Fibroblast of skin of left biceps (primary cell): ENCODE data around the gene AFAP1L2.

ENCODE experiments used
- DNase-seq, 2 experiments: peaks; one replicate each; pipeline ENCODE4 v3.0.0-alpha.2; 2013; ENCODE audit warnings: low read depth in 2 of 2

Gene AFAP1L2

DNA sequence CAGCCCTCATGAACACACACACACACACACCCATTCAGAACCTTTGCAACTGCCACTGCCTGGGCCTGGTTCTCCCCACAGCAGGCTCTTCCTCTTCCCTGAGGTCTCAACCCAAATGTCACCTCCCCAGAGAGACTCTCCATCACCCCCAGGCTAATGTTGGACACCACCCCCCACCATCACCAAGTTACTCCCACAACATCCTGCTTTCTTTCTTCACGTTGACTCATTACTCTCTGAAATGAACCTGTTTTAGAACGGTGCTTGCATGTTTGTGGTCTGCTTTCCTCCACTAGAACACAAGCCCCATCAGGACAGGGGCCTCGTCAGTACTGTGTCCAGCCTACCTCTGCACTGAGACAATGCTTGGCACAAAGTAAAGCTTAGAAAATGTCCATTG is 16.0 kb downstream of the AFAP1L2 start:
- DNase-seq = no peak

DNA sequence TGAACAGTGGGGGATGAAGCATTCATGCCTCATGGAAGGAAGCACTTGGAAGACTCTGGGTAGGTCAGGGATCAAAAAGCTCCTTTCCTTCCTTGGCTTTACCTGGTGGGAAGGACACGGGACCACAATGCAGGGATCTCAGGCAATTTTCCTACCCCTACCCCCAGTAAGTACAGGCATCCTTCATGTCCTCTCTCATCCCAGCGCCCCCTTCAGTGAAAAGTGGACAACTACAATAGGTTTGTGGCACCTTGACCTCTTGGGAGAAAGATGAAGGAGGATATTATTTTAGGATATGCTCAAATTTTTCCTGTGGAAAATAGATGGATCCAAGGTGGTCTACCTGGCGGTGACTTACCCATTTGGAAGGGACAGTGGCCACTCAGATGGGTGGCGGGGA is 16.5 kb downstream of the AFAP1L2 start:
- DNase-seq = no peak

DNA sequence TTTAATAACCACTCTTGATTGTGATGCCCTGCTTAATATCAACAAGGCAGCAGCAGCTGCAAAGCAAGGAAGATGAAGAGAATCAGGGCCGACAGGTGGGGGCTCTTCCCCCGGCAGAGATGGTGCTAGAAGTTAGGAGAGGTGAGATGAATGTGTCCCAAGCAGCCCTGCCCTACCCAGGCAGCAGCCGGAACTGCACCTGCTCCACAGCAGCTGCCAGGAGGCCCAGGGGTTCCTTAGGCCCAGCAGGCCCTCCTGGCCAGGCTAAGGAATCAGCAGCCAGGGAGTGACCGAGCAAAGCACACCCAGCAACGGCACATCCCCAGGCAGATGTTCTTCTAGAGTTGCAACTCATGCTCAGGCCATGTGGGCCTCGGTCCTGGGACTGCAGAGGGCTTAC is 17.9 kb downstream of the AFAP1L2 start:
- DNase-seq = no peak

DNA sequence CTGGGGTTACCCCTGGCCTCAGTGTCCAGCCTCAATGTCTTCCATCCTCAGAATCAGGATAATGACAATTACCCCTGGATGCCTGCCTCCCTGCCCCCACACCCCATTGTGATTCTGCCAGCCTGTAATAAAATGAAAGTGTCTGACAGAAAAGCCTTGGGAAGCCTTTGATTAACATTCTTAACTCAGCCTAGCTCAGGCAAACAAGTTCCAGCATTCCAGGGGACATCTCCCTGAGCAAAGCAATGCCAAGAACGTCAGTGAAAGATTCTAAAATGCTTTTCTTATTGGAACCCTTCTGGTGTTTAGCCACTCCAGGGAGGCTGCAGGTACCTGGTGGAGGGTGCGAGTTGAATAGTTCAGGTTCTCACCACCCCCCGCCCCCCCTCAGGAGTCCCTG is 18.7 kb downstream of the AFAP1L2 start:
- no peak for DNase-seq

DNA sequence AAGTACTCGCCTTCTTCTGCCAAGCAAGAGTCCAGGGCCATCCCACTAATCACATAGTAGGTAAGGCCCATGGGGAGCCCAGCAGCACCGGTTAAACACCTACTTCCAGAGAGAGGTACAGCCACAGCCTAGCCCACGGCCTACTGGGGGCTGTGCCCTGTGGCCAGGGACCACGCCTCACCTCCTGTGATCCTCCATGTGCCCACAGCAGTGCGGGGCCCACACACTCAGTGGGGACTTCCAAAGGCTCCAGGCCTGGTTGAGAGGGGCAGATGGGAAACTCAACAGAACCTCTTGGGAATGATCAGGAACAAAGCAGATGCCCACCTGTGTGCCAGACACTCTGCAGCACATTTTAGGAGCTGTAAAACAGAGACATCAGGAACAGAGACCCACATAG is 19.7 kb downstream of the AFAP1L2 start:
- DNase-seq = no peak

DNA sequence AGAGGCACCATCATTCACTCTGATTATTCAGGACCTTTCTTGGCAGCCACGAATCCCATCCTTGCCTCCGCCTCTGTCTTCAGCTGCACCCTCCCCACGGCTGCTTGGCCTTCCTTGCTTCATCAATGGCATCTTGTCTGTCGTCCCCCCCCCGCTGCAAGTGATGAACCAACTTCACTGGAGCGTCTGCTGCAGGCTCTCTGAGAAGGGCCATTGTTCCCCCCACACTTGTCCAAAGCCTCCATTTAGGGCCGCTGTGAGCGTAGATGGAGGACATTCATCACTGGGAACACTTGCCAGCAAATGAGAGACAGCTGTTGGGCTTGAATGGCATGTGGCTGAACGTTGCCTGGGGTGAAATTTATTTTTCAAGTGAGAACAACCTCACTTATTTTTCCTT is 20.1 kb downstream of the AFAP1L2 start:
- no peak for DNase-seq

DNA sequence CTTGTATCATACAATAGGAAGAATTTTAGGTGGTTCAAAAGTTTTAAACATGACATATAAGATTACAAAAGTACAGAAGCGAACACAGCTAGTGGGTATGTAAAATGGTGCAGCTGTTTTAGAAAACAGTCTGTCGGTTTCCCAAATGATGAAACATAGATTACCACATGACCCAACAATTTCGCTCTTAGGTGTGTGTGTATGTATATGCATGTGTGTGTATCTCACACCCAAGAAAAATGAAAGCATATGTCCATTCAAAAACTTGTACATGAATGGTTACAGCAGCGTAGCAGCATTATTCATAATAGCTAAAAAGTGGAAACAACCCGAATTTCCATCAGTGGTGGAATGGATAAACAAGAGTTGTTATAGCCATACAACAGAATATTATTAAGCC is 23.5 kb downstream of the AFAP1L2 start:
- DNase-seq = no peak

DNA sequence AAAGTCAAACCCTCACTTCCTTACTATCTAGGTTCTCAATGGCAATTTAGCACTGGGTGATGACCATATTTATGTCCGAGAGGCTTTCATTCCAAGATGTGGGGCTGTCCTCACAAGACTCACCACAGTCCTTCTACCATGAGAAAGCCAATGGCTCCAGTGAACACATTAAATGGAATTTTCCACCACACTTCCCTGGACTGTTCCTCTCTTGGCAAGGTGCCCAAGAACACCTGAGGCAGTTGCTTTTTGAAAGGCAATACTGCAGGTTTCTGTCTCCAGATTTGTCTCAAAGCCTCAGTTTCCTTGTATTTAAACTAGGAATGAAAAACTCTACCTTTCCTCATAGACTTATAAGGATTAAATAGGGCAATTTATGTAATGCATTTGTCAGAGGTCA is 24.2 kb downstream of the AFAP1L2 start:
- DNase-seq = no peak

DNA sequence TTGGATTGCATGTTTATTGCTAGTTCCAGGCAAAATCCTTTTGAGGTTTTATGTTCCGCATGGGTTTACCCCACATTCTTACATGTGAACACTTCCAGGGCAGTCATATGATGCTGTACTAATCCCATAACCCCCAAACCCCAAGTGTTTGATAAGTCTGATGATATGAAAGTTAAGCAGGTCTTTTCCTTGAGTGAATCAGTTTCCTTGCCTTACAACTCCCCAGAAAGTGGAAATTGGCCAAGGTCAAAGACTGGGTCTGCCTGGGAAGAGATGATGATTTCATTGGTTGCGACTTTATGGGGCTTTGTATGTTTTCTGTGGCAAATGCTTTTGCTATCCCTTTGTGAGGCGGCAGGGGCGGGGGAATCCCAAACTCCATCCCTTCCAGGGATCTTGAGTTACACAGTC is 24.7 kb downstream of the AFAP1L2 start:
- DNase-seq = no peak

DNA sequence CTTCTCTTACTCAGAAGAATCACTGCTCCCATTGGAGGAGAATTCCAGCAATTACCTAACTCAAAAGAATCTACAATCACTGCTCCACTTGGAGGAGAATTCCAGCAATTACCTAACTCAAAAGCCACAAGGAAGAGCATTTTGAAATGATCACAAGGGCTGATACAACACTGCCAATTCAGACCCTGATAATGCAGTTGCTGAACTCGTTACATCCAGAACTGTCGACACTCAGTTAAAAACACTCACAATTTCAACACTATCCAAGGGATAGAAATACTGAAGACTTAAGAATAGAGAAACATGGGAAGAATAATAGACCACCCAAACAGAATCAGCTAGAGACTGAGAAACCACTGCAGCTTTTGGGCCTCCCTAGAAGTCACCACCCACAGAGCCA is 27.8 kb downstream of the AFAP1L2 start:
- DNase-seq = no peak

DNA sequence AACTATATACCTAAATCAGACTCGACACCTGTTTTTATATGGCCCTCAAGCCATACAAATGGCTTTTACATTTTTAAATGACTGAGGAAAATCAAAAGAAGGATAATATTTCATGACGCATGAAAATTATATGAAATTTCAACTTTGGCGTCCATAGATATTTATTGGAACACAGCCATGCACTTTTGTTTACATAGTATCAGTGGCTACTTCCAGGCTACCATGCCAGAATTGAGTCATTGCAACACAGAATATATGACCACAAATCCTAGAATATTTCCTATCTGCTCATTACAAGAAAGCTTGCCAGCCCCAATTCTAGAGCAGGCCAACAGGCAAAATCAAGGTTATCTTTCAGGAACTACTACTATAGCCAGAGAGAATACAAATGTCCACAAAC is 29.3 kb downstream of the AFAP1L2 start:
- no peak for DNase-seq

DNA sequence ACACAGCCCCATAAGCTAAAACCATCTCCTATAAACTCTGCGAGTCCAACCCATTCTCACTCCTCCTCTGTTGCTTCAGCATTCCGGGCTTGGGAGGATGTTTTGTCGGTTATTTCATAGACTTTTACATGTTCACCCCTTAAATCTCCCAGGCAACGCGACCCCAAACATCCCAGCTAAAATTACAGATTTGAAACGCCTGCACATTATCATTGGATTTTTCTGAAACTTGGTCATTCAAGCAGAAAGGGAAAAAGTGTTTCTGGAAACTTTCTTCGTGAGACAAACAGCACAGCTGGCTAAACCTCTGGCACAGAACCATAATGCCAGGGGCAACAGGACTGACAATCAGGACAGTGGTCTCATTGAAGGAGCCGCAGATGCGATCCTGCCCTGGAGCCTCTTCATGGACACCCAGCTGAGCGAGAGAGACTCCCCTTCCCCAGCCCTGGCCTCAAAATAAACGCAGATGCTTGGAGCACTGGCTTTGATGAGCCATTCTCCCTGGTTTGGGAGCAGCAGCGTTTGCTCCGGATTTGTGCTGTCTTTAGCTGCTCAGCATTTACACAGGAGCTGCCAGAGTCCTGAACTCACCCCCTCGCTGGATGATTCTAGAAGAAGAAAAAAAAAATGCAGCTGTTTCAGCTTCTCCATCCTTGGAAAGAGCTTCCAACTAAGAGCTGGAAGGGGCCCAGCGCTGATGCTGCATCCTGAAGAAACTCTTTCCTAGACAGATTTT is 30.1 kb downstream of the AFAP1L2 start:
- DNase-seq = no peak

DNA sequence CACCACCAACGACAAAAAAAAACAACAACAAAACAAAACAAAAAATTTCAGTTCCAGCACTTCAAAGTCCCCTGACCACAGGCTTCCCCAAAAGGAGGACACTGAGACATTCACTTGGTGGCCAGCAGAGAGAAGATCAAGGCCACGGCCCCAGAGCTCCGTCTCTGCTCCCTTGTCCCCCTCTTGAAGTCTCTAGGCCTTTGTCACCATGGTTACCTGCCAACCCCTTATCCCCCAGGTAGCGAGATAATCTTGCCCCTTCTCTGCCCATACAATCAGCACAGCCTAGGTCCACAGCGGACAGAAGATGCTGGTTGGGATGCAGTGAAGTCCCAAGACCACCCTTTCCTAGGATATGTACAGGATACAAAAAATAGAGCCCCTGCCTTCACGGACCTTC is 30.7 kb downstream of the AFAP1L2 start:
- no peak for DNase-seq

DNA sequence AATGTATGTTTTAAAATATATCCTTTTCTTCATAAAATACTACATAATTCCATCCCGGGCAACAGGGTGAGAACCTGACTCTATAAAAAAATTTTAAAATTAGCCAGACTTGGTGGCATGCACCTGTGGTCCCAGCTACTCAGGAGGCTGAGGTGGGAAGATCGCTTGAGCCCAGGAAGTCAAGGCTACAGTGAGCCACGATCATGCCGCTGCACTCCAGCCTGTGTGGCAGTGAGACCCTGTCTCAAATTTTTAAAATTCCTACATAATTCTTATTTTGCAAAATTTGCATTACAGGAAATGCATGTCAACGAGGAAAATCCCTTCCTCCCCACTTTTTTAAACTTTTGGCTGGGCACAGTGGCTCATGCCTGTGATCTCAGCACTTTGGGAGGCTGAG is 31.3 kb downstream of the AFAP1L2 start:
- DNase-seq = no peak

DNA sequence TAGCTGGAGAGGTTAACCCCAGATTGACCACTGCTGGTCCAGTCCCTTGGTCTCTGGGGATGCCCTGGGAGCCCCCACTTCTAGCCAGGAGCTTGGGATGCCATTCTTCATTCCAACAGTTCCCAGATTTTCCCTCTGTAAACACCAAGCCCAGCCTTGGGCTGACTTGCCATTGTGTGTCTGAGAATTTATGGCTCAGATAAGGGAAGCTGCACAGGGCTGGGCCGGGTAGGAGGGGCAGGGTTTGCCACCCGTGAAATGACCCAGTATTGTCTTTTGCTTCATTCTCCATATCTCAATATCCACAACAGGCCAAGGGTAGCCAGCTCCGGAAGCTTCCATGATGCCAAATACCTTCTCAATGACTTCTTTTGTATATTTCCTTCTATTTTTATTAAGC is 32.1 kb downstream of the AFAP1L2 start:
- no peak for DNase-seq

DNA sequence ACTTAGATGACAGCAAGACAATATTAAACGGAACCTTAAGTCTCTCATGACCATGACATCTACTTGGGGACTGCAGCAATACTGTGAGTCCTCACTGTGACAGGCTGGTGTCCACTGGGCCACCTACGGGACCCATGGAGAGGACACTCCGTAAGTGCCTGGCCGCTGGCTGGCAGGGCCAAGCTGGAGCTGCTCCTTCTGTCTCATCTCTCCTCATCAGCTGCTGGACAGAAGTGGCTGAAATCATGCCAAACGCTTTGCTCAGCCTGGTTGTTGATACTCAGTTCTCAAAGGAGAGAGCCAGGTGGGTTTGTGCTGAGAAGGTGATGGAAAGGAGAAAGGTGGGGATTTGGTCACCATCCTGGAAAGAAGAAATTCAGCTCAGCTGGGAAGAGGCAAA is 33.3 kb downstream of the AFAP1L2 start:
- no peak for DNase-seq

DNA sequence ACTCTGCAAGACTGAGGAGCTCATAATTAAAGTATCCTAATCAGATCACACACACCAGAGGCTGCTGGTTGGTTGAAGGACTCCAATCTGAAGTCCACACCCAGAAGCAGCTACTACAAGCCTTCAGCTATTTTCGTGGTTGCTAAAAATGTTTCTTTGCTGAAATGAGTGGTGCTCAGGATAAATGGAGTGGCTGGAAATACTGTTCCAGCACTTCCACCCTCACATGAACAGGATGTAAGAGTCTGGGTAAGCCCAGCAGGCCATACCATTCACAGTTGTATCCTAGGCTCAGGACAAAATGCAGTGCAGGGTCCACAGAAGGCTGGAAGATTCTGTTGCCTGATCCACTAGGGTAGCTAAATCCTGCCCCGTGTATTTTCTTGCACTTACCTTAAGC is 34.1 kb downstream of the AFAP1L2 start:
- no peak for DNase-seq

DNA sequence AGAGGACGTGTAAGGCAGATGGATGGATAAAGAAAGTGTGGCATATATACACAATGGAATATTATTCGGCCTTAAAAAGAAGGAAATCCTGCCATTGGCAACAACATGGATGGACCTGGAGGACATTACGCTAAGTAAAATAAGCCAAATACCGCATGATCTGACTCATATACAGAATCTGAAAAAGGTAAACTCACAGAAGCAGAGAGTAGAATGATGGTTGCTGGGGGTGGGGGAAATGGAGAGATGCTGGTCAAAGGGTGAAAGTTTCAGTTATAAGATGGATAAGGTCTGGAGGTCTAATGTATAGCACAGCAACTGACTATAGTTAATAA is 36.3 kb downstream of the AFAP1L2 start:
- no peak for DNase-seq

DNA sequence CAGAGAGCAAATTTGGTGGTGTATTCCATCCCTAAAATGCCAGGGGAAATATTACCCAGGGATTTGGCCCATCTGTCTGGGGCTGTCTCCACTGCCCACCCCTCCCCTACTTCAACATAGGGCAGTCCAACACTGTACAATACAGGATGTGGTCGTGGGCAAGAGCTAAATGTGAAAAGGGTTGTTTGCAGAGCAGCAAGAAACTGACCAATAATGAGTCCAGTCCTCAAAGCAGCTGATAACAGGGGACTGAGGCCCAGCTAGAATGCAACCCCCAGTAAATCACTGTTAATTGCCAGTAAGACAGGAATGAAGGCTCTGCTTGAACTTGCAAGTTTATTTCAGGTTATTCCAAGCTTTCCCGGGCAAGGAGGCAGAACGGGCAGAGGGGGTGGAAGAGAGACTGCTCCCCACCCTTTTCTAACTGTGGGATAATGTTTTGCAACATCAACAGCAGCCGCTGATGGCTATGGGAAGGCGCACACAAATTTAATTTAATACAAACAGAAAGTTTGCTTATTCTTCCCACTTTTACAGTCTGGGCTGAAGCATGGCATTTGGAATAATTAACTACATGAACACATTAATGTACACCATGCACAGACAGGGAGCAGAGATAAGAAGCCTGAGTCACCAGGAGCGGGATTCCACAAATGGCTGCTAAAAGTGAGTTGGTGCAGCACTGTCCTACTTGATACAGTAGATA is 36.8 kb downstream of the AFAP1L2 start:
- no peak for DNase-seq

DNA sequence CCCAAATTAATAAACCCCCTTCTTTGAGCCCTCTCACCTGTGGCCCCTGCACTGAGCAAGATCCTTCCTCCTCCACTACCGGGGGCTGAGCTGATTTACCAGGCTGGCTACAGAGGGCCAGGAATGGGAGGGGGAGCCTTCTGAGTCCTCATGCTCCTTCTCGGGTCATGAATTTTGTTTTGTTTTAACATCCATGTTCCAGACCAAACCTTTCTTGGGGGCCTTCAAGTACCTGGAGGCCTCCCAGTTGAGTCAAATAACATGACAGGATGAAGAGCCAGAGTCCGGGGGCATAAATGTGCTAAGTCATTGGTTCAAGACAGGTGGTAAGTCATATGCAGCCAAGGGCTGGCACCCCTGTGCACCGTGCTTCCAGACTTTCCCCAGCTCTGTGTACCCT is 39.6 kb downstream of the AFAP1L2 start:
- DNase-seq = no peak

DNA sequence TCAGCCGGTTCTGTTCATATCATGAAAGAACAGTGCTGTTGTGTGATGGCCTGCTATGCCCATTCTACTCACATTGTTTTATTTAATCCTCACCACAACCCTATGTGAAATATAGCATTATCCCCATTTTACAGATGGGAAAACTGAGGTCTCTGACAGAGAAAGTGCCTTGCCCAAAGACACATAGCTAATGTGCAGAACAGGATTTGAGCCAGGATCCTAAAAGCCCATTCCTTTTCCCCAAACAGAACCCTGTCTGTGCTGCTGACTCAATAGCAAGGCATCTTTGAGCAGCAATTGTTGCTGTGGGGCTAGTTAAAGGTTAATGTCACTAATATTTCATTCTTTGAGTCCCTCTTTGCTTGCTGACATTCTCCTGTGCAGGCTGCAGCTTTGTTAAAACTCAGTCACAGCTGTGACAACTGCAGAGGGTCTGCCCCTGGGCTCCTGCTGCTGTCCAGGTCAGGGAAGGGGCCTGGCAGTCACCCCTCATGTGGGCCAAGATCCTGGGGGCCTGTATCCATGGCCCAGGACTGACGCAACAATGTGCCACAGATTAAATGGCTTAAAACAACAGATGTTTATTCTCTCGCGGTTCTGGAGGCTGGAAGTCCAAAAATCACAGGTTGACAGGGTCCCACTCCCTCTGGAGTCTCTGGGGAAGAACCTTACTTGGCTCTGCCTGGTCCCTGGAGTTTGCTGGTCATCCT is 40.4 kb downstream of the AFAP1L2 start:
- no peak for DNase-seq

DNA sequence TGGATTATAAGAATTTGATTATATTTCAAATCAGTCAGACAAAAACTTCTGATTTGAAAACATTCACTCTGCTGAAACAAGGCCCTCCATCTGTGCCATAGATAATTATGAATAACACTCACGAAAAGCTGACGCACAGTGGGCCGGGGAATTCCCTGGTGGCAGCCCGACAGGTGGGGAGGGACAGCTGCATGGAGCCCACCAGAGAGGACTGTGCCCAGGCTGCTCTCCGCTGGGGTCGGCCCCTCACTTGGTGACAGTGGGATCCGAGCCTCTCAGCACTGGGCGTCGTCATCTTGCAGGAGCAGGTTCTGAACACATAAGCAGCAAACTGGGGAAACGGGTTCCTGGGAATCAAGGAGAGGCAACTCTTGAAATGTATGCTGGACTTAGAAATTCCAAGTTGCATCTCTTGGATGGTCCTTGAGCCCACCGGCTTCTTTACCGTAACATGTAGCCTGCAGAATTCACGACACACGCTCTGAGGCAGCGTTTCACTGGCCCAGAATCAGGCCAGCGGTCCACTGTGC is 41.4 kb downstream of the AFAP1L2 start:
- no peak for DNase-seq

DNA sequence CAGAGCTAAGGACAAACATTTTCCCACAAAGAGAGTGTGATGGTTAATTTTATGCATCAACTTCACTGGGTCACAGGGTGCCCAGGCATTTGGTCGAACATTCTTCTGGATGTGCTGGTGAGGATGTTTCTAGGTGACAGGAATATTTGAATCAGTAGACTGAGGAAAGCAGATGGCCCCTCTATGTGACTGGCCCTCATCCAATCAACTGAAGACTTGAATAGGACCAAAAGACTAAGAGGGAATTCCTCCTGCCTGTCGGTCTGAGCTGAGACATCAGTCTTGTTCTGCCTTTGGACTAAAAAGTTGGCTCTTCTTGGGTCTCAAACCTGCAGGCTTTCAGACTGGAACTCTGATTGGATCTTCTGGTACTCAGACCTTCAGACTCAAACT is 44.4 kb downstream of the AFAP1L2 start:
- DNase-seq = no peak
